NCI-H748 (cell line): Measurements from ENCODE around the gene PLEKHS1.
"Not testable (repeated sequence)": the region's sequence is repeated elsewhere in the genome, so short reads cannot be mapped to it uniquely, and the experiment has no call there.

Source experiments
- DNase-seq: peaks from one replicate; lab custom pipeline; 2025; ENCODE audit not compliant: unreplicated experiment; lab: John Stamatoyannopoulos, UW

Gene PLEKHS1

DNA sequence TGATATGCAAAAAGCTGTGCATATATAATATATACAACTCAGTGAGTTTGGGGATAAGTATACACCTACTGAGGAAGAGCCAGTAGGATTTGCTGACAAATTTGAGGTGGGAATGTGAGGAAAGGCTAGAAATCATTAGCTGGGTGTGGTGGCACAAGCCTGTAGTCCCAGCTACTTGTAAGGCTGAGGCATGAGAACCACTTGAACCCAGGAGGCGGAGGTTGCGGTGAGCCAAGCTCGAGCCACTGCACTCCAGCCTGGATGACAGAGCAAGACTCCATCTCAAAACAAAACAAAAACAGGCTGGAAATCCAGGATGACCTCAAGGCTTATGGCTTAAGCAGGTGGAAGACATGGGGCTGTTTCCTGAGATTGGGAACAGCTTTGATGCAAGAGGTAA is 10.6 kb upstream of the PLEKHS1 start:
- no peak for DNase-seq

DNA sequence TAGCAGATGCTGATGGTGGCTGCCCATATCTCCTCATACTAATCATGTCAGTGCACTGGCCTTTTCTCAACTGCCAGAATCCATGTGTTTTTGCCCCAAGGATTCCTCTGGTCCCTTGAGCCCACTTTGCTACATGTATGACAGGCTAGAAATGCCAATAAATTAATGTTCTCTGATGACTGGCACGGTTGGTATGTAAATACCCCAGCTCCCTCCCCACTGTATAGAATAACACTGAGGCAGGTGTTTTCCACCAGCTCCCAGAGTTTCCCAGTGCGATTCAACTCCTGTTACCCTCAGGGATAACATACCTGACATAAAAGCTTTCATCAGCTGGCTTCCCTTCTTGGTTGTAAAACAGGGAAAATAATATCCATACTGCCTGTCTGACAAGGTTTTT is 9.0 kb upstream of the PLEKHS1 start:
- DNase-seq, result no peak

- no peak for DNase-seq
These were observed 7.9 kb upstream of the PLEKHS1 start for GRCh38 chr10:113743594-113743993.

- DNase-seq, result no peak
These were observed 6.1 kb upstream of the PLEKHS1 start for GRCh38 chr10:113745374-113745773.

DNA sequence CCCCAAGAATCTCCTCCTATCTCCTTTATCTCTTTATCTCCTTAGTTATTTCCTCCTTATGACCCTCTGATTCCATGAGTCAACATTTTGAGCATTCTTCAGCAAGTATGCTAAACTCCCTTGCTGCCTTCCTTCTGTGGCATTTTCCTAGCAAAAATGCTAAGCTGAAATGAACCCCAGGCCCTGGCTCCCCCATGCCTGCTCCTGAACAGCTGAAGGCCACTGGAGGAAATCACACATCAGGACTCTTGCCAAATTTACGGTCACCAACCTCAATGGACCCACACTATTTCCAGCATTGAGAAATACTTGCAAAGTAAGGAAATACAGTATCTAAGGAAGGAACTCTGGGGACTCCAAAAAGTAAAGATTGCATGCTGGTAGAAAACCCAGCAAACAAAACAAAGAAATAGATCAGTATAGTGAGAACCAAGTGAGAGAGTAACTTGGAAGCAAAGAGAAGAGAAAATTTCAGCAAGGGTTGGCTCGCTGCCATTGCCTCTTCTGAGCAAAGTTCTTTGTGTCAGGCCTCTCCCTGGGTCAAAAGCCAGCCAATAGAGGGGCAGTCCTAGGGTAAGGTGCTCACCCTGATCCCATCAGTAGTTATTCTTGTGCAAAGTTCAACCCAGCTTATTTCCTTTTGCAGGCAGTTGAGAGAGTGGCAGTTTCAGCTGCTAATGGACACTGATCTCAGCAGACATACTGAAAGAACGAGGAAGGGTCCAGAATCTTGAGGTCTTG is 5.1 kb upstream of the PLEKHS1 start:
- no peak for DNase-seq

DNA sequence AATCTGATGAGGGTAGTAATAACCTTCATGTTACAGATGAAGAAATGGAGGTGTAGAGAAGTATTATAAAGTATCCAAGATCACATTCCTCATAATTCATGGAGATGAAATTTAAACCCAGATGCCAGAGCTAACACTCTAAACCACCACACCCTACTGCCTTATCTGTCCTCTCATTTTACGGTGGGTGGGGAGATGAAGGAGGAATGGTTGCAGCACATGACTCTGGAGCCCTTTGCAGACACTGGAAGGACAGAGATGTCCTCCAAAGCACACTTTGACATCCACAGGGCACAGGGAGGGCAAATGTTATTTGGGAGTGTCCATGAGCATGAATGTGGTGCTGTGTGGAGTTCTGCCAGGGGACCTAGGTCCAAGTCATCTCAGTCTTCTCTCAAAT is 1.1 kb downstream of the PLEKHS1 start:
- DNase-seq, result no peak

DNA sequence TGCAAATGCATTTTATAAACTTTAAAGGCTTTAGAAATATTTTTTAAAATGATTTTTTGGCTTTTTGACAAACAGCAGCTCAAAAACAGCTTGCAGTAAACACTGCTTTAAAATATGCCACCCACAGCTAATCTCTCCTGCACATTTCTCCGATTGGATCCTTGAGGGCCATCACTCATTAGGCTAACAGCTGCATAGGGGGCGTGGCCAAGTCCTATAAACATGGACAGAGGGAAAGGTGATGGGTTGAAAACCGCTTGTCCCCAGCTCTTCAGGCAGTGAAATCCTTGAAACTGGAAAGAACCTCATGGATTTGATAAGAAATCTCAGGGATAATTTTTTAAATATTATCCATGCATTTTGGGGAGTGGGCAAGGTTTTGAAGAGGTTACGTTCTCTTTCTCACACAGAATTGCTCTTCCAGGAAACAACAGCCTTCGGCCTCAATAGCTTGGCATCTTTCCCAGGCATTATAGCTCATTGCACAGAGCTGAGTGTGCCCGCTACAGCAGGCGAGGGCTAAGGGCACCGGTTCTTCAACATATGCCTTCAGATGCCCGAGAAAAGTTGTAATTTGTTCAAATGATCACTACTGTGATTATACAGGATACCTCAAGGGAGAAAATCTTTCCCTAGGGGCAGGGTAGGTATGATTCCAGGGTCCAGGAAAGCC is 1.7 kb downstream of the PLEKHS1 start:
- DNase-seq, result peak; percentile 61

- DNase-seq, result no peak
These were observed 2.6 kb downstream of the PLEKHS1 start for GRCh38 chr10:113754125-113754524.

DNA sequence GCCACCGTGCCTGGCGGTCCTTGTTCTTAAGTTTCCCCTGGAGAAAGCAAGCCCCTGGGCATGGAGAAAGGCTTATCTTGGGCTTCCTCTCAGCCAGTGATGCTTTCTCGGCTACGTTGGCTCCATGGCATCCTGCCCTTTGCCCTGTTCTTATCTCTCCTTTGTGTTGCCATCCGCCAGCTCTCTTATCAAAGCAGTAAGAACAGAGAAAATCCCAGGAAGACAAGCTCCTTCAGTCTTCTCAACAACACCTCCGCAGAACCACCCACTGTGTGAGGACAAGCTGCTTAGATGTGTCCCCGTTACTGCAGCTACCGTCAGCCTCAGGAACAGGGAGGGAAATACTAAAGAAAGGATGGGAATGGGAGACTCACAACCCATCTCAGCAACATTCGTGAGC is 3.3 kb downstream of the PLEKHS1 start:
- no peak for DNase-seq

DNA sequence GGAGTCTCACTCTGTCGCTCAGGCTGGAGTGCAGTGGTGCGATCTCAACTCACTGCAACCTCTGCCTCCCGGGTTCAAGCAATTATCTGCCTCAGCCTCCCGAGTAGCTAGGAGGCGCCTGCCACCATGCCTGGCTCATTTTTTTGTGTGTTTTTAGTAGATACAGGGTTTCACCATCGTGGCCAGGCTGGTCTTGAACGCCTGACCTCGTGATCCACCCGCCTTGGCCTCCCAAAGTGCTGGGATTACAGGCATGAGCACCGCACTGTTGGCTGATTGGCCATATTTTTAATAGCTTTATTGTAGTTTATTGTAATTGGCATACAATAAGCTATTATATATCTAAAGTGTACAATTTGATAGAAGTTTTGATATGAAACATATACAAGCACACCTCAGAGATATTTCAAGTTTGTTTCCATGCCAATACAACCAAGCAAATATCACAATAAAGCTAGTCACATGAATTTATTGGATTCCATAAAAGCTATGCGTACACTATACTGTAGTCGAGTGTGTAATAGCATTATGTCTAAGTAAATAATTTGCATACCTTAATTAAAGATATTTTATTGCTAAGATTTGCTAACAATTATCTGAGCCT is 5.6 kb downstream of the PLEKHS1 start:
- no peak for DNase-seq

DNA sequence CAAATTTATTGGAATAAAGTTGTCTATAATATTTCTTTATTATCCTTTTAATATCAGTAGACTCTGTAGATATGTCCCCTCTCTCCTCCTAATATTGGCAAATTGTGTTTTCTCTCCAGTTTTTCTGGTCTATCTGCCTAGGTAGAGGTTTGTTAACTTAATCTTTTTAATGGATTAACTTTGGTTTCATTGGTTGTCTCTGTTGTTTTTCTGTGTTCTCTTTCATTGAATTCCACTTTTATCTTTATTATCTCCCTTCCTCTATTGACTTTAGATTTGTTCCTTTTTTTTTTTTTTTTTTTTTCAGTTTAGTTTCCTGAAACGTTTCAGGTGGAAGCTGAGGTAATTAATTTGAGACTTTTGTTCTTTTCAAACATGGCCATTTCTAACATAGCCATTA is 10.6 kb downstream of the PLEKHS1 start:
- DNase-seq, result no peak

DNA sequence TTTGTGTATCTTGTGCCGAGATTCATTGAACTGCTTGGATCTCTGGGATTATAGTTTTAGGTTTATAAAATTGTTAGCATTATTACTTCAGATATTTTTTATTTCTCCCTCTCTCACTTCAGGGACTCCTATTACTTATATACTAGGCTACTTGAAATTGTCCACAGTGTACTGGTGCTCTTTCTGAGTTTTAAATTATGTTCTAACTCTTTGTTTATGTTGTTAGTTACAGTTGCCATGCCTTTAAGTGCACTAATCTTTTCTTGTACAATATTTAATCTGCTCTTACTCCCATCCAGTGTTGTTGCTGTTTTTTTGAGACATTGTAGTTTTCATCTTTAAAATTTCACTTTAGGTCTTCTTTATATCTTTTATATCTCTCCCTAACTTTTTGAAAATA is 13.1 kb downstream of the PLEKHS1 start:
- no peak for DNase-seq

- peak; percentile 41 for DNase-seq
These were observed 14.4 kb downstream of the PLEKHS1 start for GRCh38 chr10:113765910-113766309.

DNA sequence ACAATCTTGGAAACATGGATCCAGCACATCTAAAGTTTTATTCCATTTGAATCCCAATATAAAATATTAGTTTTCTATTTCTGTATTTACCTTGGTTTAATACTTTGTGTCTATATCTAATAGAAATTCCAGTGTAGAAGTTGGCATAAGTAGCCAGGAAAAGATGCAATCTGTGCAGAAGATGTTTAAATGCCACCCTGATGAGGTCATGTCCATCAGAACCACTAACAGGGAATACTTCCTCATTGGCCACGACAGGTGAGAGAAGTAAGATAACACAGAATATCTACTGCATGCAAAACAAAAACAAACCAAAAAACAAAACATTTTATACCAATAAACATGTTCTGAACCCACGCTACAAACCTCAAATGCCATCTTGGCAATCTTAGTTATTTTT is 15.7 kb downstream of the PLEKHS1 start:
- no peak for DNase-seq

GRCh38 chr10:113770346-113770745 is 18.9 kb downstream of the PLEKHS1 start:
- no peak for DNase-seq

GRCh38 chr10:113771131-113771530 is 19.6 kb downstream of the PLEKHS1 start:
- DNase-seq, result not testable (repeated sequence)

- DNase-seq, result no peak
These were observed 24.3 kb downstream of the PLEKHS1 start for GRCh38 chr10:113775686-113776294.

GRCh38 chr10:113776553-113776952 is 25.1 kb downstream of the PLEKHS1 start:
- no peak for DNase-seq

- no peak for DNase-seq
These were observed 29.3 kb downstream of the PLEKHS1 start for GRCh38 chr10:113780681-113781250.

DNA sequence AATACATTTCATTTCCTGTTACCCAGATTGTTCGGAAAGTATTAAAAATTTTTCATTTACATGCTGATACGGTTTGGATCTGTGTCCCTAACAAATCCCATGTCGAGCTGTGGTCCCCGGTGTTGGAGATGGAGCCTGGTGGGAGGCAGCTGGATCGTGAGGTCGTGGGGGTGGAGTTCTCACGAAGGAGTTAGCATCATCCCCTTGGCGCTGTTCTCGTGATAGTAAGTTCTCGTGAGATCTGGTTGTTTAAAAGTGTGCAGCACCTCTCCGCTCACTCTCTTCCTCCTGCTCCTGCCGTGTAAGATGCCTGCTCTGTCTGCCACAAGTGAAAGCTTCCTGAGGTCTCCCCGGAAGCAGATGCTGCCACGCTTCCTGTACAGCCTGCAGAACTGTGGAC is 30.9 kb downstream of the PLEKHS1 start:
- DNase-seq, result no peak

GRCh38 chr10:113782986-113783704 is 31.7 kb downstream of the PLEKHS1 start:
- no peak for DNase-seq
